ENCODE measurements around the gene DIAPH2. TPM values are rescaled to one million over a fixed set of nuclear protein-coding genes. Genes with fewer than 3 reads are reported as not detected.

DIAPH2 gene
- total RNA-seq, 1 donor from 2014 or later = 7.9 TPM

GRCh38 chrX:97387004-97387403, 702.4 kb downstream of the DIAPH2 start:
- TF ChIP-seq CTCF (IDR thresholded peaks at IDR 0.05; ENCODE audit: insufficient read depth, low read length, severe bottlenecking) = no peak
- no peak for FAIRE-seq
- no peak for DNase-seq (ENCODE audit: low read depth)
- Histone ChIP-seq H3K36me3 (ENCODE audit: control insufficient read depth, insufficient read depth, low read length) (no peaks in the 10 kb centered on the region), H3K4me3 (ENCODE audit: low read depth, low read length) (no peak overlapping the region), H3K27me3 (ENCODE audit: control insufficient read depth, insufficient read depth, low read length) (no peaks in the 10 kb centered on the region)

- FAIRE-seq (no peak), DNase-seq (ENCODE audit: low read depth) (peak; percentile 75)
- Histone ChIP-seq H3K36me3 (ENCODE audit: control insufficient read depth, insufficient read depth, low read length) (no peaks in the 10 kb centered on the region), H3K4me3 (ENCODE audit: low read depth, low read length) (no peak overlapping the region), H3K27me3 (ENCODE audit: control insufficient read depth, insufficient read depth, low read length) (no peaks in the 10 kb centered on the region)
- no peak for TF ChIP-seq CTCF (IDR thresholded peaks at IDR 0.05; ENCODE audit: insufficient read depth, low read length, severe bottlenecking)
These were observed 705.1 kb downstream of the DIAPH2 start for GRCh38 chrX:97389761-97390192.

- Histone ChIP-seq H3K27me3 (ENCODE audit: control insufficient read depth, insufficient read depth, low read length) (no peaks in the 10 kb centered on the region), H3K4me3 (ENCODE audit: low read depth, low read length) (no peak overlapping the region), H3K36me3 (ENCODE audit: control insufficient read depth, insufficient read depth, low read length) (no peaks in the 10 kb centered on the region)
- FAIRE-seq (no peak), DNase-seq (ENCODE audit: low read depth) (no peak)
- TF ChIP-seq CTCF (IDR thresholded peaks at IDR 0.05; ENCODE audit: insufficient read depth, low read length, severe bottlenecking) = no peak
These were observed 712.7 kb downstream of the DIAPH2 start for GRCh38 chrX:97397371-97397770.

- H3K36me3 ChIP-seq (ENCODE audit: control insufficient read depth, insufficient read depth, low read length) = no peaks in the 10 kb centered on the region
- no peak for FAIRE-seq
These were observed 713.4 kb downstream of the DIAPH2 start for GRCh38 chrX:97398030-97398551.

GRCh38 chrX:97399400-97399799, 714.8 kb downstream of the DIAPH2 start:
- FAIRE-seq (no peak), DNase-seq (ENCODE audit: low read depth) (peak; percentile 63)
- Histone ChIP-seq H3K36me3 (ENCODE audit: control insufficient read depth, insufficient read depth, low read length) (no peaks in the 10 kb centered on the region), H3K27me3 (ENCODE audit: control insufficient read depth, insufficient read depth, low read length) (no peaks in the 10 kb centered on the region), H3K4me3 (ENCODE audit: low read depth, low read length) (no peak overlapping the region)
- no peak for TF ChIP-seq CTCF (IDR thresholded peaks at IDR 0.05; ENCODE audit: insufficient read depth, low read length, severe bottlenecking)

More at GRCh38 chrX:97398030-97398551, 713.4 kb downstream of the DIAPH2 start:
- Histone ChIP-seq H3K4me3 (ENCODE audit: low read depth, low read length) (no peak overlapping the region), H3K27me3 (ENCODE audit: control insufficient read depth, insufficient read depth, low read length) (no peaks in the 10 kb centered on the region)
- DNase-seq (ENCODE audit: low read depth) = peak; percentile 10
- no peak for TF ChIP-seq CTCF (IDR thresholded peaks at IDR 0.05; ENCODE audit: insufficient read depth, low read length, severe bottlenecking)

- DNase-seq (ENCODE audit: low read depth) (no peak), FAIRE-seq (no peak)
- no peak overlapping the region for H3K4me3 ChIP-seq (ENCODE audit: low read depth, low read length)
- no peak for TF ChIP-seq CTCF (IDR thresholded peaks at IDR 0.05; ENCODE audit: insufficient read depth, low read length, severe bottlenecking)
- no peaks in the 10 kb centered on the region for H3K27me3 ChIP-seq (ENCODE audit: control insufficient read depth, insufficient read depth, low read length)
- H3K36me3 ChIP-seq (ENCODE audit: control insufficient read depth, insufficient read depth, low read length) = no peaks in the 10 kb centered on the region
These were observed 715.9 kb downstream of the DIAPH2 start for GRCh38 chrX:97400492-97400891.
